Measurements from ENCODE around the gene TMEM72. TPM values are rescaled to one million over a fixed set of nuclear protein-coding genes. Genes with fewer than 3 reads are reported as not detected.

Gene TMEM72
- total and polyA plus RNA-seq, 5 donors from 2014 or later: not detected

GRCh38 chr10:44949127-44949802 lies 38.1 kb downstream of the TMEM72 start:
- H3K27ac ChIP-seq (ENCODE audit: insufficient read depth, low read length, poor library complexity, severe bottlenecking): no peak overlapping the region
- Mint-ChIP-seq H3K36me3 (peaks cover 3% of the 10 kb centered on the region), H3K27me3 (peaks cover 8% of the 10 kb centered on the region), H3K9me3 (peaks cover 0 to 14% (median 8%) of the 10 kb centered on the region in 7 donors), H3K4me3 (no peak overlapping the region), H3K4me1 (peaks cover 0 to 2% (median 0%) of the 10 kb centered on the region in 4 donors), H3K27ac (peak overlapping the region in 1 of 3 donors; percentile 92)
- H3K4me1 ChIP-seq (ENCODE audit: control insufficient read depth, insufficient read depth, low read length, poor library complexity, severe bottlenecking): no peaks in the 10 kb centered on the region
- ATAC-seq (ENCODE audit: low read depth in 2 of 2) (no peak), DNase-seq (no peak)
- peaks cover 7 to 10% of the 10 kb centered on the region in 2 experiments for H3K9me3 ChIP-seq (ENCODE audit: control insufficient read depth in 2 of 2, low read length in 2 of 2)
- no peaks in the 10 kb centered on the region for H3K36me3 ChIP-seq (ENCODE audit: control insufficient read depth, insufficient read depth, low read length)
- H3K4me3 ChIP-seq (ENCODE audit: low read depth, low read length): no peak overlapping the region
- no peaks in the 10 kb centered on the region for H3K27me3 ChIP-seq (ENCODE audit: control insufficient read depth, insufficient read depth, low read length)

GRCh38 chr10:44949915-44950314 lies 38.8 kb downstream of the TMEM72 start:
- Mint-ChIP-seq H3K27me3 (peaks cover 5% of the 10 kb centered on the region), H3K4me3 (peak overlapping the region in 1 of 4 donors; percentile 4), H3K9me3 (peaks cover 0 to 12% (median 3%) of the 10 kb centered on the region in 7 donors), H3K4me1 (peaks cover 0 to 6% (median 2%) of the 10 kb centered on the region in 4 donors), H3K27ac (no peak overlapping the region), H3K36me3 (peaks cover 6% of the 10 kb centered on the region)
- H3K4me1 ChIP-seq (ENCODE audit: control insufficient read depth, insufficient read depth, low read length, poor library complexity, severe bottlenecking): no peaks in the 10 kb centered on the region
- H3K9me3 ChIP-seq (ENCODE audit: control insufficient read depth in 2 of 2, low read length in 2 of 2): peaks cover 2 to 5% of the 10 kb centered on the region in 2 experiments
- ATAC-seq (ENCODE audit: low read depth in 2 of 2) (no peak), DNase-seq (no peak)
- H3K27me3 ChIP-seq (ENCODE audit: control insufficient read depth, insufficient read depth, low read length): no peaks in the 10 kb centered on the region
- H3K36me3 ChIP-seq (ENCODE audit: control insufficient read depth, insufficient read depth, low read length): no peaks in the 10 kb centered on the region
- H3K27ac ChIP-seq (ENCODE audit: insufficient read depth, low read length, poor library complexity, severe bottlenecking): no peak overlapping the region
- no peak overlapping the region for H3K4me3 ChIP-seq (ENCODE audit: low read depth, low read length)

GRCh38 chr10:44950326-44951225 lies 39.4 kb downstream of the TMEM72 start:
- Histone ChIP-seq H3K27ac (ENCODE audit: insufficient read depth, low read length, poor library complexity, severe bottlenecking) (no peak overlapping the region), H3K36me3 (ENCODE audit: control insufficient read depth, insufficient read depth, low read length) (no peaks in the 10 kb centered on the region), H3K9me3 (ENCODE audit: control insufficient read depth in 2 of 2, low read length in 2 of 2) (no peaks in the 10 kb centered on the region), H3K27me3 (ENCODE audit: control insufficient read depth, insufficient read depth, low read length) (no peaks in the 10 kb centered on the region), H3K4me1 (ENCODE audit: control insufficient read depth, insufficient read depth, low read length, poor library complexity, severe bottlenecking) (no peaks in the 10 kb centered on the region), H3K4me3 (ENCODE audit: low read depth, low read length) (no peak overlapping the region)
- Mint-ChIP-seq H3K27me3 (no peaks in the 10 kb centered on the region), H3K4me1 (peaks cover 0 to 6% (median 2%) of the 10 kb centered on the region in 4 donors), H3K36me3 (peaks cover 8% of the 10 kb centered on the region), H3K9me3 (peaks cover 0 to 8% (median 0%) of the 10 kb centered on the region in 7 donors), H3K4me3 (no peak overlapping the region), H3K27ac (no peak overlapping the region)
- DNase-seq (no peak), ATAC-seq (ENCODE audit: low read depth in 2 of 2) (no peak)

DNA sequence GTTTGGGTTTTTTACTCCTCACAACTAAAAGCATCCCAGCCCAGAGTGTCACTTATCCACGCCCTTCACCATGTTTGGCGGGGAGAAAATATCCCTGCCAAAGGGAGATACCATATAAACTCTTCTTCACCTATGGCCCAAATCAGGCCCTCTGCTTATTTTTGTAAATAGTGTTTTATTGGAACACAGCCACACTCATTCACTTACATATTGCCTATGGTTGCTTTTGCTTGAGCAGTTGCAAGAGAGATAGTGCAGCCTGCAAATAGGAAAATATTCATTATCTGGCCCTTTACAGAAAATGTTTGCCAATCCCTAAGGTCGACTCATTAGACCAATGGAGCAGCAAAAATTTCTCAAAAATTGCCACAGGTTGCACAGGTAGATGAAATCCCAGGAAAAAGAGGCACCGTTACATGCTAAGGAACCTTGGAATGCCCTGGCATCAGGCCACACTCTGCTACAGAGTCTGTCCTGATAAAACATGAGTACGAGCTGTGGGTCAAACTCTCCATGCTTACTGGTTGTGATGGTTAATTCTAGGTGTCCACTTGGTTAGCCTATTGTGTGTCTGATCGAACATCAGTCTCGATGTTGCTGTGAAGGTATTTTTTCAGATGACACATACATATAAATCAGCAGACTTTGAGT lies 40.6 kb downstream of the TMEM72 start:
- H3K4me1 ChIP-seq (ENCODE audit: control insufficient read depth, insufficient read depth, low read length, poor library complexity, severe bottlenecking): no peaks in the 10 kb centered on the region
- no peak overlapping the region for H3K4me3 Mint-ChIP-seq
- no peaks in the 10 kb centered on the region for H3K9me3 Mint-ChIP-seq
- no peaks in the 10 kb centered on the region for H3K27me3 ChIP-seq (ENCODE audit: control insufficient read depth, insufficient read depth, low read length)
- H3K9me3 ChIP-seq (ENCODE audit: control insufficient read depth in 2 of 2, low read length in 2 of 2): no peaks in the 10 kb centered on the region
- no peak overlapping the region for H3K27ac ChIP-seq (ENCODE audit: insufficient read depth, low read length, poor library complexity, severe bottlenecking)
- H3K27me3 Mint-ChIP-seq: no peaks in the 10 kb centered on the region
- DNase-seq: no peak
- no peak for ATAC-seq (ENCODE audit: low read depth in 2 of 2)
- no peak overlapping the region for H3K27ac Mint-ChIP-seq
- H3K4me3 ChIP-seq (ENCODE audit: low read depth, low read length): no peak overlapping the region
- peaks cover 0 to 12% (median 4%) of the 10 kb centered on the region in 4 donors for H3K4me1 Mint-ChIP-seq
- H3K36me3 Mint-ChIP-seq: peaks cover 17% of the 10 kb centered on the region
- peaks cover 3% of the 10 kb centered on the region for H3K36me3 ChIP-seq (ENCODE audit: control insufficient read depth, insufficient read depth, low read length)

GRCh38 chr10:44952779-44953231 lies 41.7 kb downstream of the TMEM72 start:
- Histone ChIP-seq H3K4me1 (ENCODE audit: control insufficient read depth, insufficient read depth, low read length, poor library complexity, severe bottlenecking) (no peaks in the 10 kb centered on the region), H3K4me3 (ENCODE audit: low read depth, low read length) (no peak overlapping the region), H3K27me3 (ENCODE audit: control insufficient read depth, insufficient read depth, low read length) (no peaks in the 10 kb centered on the region), H3K9me3 (ENCODE audit: control insufficient read depth in 2 of 2, low read length in 2 of 2) (no peaks in the 10 kb centered on the region), H3K27ac (ENCODE audit: insufficient read depth, low read length, poor library complexity, severe bottlenecking) (no peak overlapping the region), H3K36me3 (ENCODE audit: control insufficient read depth, insufficient read depth, low read length) (peaks cover 3% of the 10 kb centered on the region)
- DNase-seq (no peak), ATAC-seq (ENCODE audit: low read depth in 2 of 2) (no peak)
- Mint-ChIP-seq H3K36me3 (peaks cover 20% of the 10 kb centered on the region), H3K27me3 (no peaks in the 10 kb centered on the region), H3K4me1 (peaks cover 0 to 17% (median 12%) of the 10 kb centered on the region in 4 donors), H3K4me3 (no peak overlapping the region), H3K27ac (peak overlapping the region; percentile 35 to 51 (median 49)), H3K9me3 (no peaks in the 10 kb centered on the region)

- peaks cover 3% of the 10 kb centered on the region for H3K36me3 ChIP-seq (ENCODE audit: control insufficient read depth, insufficient read depth, low read length)
- H3K4me1 ChIP-seq (ENCODE audit: control insufficient read depth, insufficient read depth, low read length, poor library complexity, severe bottlenecking): peaks cover 9% of the 10 kb centered on the region
- Mint-ChIP-seq H3K27ac (no peak overlapping the region), H3K36me3 (peaks cover 20% of the 10 kb centered on the region), H3K9me3 (no peaks in the 10 kb centered on the region), H3K4me3 (no peak overlapping the region), H3K27me3 (no peaks in the 10 kb centered on the region), H3K4me1 (peaks cover 6 to 30% (median 20%) of the 10 kb centered on the region in 4 donors)
- H3K27me3 ChIP-seq (ENCODE audit: control insufficient read depth, insufficient read depth, low read length): no peaks in the 10 kb centered on the region
- no peaks in the 10 kb centered on the region for H3K9me3 ChIP-seq (ENCODE audit: control insufficient read depth in 2 of 2, low read length in 2 of 2)
- DNase-seq (no peak), ATAC-seq (ENCODE audit: low read depth in 2 of 2) (no peak)
- H3K4me3 ChIP-seq (ENCODE audit: low read depth, low read length): no peak overlapping the region
- no peak overlapping the region for H3K27ac ChIP-seq (ENCODE audit: insufficient read depth, low read length, poor library complexity, severe bottlenecking)
These were observed 42.9 kb downstream of the TMEM72 start for GRCh38 chr10:44954042-44954441.

DNA sequence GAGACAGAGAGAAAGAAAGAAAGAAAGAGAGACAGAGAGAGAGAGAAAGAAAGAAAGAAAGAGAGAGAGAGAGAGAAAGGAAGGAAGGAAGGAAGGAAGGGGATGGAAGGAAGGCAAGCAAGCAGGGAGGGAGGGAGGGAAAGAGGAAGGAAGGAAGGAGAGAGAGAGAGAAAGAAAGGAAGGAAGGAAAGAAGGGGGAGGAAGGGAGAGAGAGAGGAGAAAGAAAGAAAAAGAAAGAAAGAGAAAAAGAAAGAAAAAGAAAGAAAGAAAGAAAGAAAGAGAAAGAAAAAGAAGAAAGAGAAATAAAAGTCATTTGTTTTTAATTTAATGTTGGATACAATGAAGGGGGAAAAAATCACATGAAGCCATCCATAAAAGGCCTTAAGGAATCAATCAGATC lies 43.8 kb downstream of the TMEM72 start:
- no peak overlapping the region for H3K27ac ChIP-seq (ENCODE audit: insufficient read depth, low read length, poor library complexity, severe bottlenecking)
- H3K9me3 ChIP-seq (ENCODE audit: control insufficient read depth in 2 of 2, low read length in 2 of 2): no peaks in the 10 kb centered on the region
- H3K27me3 ChIP-seq (ENCODE audit: control insufficient read depth, insufficient read depth, low read length): no peaks in the 10 kb centered on the region
- H3K4me1 ChIP-seq (ENCODE audit: control insufficient read depth, insufficient read depth, low read length, poor library complexity, severe bottlenecking): peaks cover 14% of the 10 kb centered on the region
- no peak for DNase-seq
- no peak overlapping the region for H3K4me3 ChIP-seq (ENCODE audit: low read depth, low read length)
- ATAC-seq (ENCODE audit: low read depth in 2 of 2): no peak
- Mint-ChIP-seq H3K4me3 (no peak overlapping the region), H3K9me3 (no peaks in the 10 kb centered on the region), H3K27me3 (no peaks in the 10 kb centered on the region), H3K4me1 (peaks cover 6 to 33% (median 23%) of the 10 kb centered on the region in 4 donors), H3K27ac (peak overlapping the region in 1 of 3 donors; percentile 64), H3K36me3 (peaks cover 20% of the 10 kb centered on the region)
- peaks cover 3% of the 10 kb centered on the region for H3K36me3 ChIP-seq (ENCODE audit: control insufficient read depth, insufficient read depth, low read length)
